ENCODE data around the gene MUC5B.

MUC5B gene

DNA sequence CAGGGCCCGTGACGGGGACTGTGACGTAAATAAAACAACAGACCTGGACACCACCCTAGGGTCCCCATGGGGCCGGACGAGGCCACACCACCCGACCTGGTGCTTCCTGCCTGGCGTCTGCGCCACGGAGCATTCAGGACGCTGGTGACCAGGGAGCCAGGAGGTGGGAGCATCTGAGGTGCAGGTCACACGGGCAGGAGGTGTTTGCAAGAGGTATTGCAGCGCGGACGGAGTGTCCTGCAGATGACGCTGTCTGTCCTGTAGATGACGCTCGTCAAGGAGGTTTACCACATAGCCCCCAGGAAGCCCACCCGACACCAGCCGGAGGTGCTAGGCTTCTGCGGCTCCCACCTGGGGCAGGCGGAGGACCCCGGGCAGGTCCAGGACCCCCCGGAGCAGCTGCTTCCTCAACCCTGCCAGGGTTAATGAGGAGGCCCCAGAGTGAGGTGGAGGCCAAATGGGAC is 986 bp upstream of the MUC5B start:
- DNase-seq (ENCODE audit: low read depth): no peak

DNA sequence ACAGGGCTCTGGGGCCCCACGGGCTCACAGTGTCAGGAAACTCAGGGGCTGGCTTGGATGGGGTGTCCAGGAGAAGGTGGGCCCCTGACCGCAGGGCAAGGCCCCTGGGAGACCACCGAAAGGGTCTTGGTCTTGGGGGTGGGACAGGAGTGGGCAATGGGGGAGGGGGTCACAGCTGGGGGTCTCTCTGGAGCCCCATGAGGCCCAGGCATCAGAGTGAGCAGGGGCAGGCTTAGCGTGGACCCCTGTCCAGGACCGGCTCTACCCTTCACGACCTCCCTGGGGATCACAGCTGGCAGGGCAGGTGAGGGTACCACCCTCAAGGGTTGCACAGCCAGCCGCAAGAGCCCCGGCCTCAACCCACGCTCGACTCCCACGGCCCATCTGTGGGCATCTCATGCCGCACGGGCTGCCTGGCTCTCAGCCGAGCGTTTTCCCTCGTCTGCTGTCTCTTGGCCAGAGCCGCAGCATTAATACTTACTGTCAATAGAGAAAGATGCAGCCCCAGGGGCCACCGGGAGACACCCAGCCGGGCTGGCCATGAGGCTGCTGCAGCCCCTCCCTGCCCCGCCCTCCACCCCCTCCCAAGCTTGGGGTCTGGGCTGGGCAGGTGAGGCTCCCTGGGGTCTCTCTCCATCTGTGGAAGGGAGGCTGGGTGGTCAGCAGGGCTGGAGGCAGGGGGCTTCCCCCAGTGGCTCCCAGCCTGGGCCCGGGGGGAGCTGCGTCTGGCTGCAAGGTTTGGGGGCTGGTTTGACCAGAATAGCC is 662 bp downstream of the MUC5B start:
- no peak for DNase-seq (ENCODE audit: low read depth)

DNA sequence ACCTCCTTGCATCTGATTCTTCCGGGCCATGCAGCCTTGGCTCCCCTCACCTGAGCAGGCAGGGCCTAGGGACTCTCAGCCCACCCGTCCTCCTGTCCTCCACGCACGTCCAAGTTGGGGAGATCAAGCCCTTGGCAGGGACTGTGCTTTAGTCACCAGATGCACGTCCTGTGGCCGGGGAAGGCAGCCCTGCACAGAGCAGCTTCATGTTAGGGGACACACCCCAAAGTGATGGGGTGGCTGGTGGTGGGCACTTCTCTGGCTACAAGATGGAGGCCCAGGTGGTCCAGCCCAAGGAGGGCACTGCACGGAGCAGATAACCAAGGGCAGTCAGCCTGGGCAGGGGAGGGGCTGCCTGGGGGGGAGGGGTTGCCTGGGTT is 1.2 kb downstream of the MUC5B start:
- DNase-seq (ENCODE audit: low read depth): no peak

DNA sequence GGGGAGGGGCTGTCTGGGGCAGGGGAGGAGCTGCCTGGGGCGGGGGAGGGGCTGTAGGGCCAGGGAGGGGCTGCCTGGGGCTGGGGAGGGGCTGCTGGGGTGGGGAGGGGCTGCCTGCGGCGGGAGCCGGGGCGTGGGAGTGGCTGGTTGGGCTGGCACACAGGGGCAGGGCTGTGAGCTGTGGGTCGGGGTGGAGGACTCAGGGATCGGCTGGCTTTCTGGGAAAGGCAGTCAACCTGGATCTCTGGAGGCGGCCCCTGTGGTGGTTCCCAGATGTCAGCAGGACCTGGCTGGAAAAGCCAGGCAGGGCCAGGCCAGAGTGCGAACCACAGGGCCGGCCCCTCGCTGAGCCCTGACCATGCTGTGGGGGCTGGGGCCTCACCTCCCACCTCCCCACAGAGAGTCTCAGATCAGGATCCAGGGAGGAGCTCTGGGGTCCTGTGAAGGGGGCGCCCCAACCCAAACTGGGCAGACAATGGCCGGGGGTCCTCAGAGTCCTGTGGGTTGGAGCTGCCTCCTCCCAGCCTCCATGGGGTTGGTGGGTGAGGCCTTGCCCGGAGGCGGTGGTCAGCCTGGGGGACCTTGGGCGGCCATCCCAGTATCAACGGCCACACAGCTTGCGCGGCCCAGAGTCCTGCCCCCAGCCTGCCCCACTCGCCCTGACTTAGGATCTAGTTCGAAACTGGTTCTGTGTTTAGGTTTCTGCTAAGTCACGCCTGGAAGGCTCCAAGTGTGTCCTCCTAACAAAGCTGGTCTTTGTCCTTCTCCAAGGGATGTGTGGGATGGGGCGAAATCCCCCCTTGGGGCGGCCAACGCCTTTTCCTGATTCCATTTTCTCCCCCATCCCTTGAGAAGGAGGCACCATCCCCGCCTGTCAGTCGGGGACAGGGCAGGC is 1.9 kb downstream of the MUC5B start:
- no peak for DNase-seq (ENCODE audit: low read depth)

DNA sequence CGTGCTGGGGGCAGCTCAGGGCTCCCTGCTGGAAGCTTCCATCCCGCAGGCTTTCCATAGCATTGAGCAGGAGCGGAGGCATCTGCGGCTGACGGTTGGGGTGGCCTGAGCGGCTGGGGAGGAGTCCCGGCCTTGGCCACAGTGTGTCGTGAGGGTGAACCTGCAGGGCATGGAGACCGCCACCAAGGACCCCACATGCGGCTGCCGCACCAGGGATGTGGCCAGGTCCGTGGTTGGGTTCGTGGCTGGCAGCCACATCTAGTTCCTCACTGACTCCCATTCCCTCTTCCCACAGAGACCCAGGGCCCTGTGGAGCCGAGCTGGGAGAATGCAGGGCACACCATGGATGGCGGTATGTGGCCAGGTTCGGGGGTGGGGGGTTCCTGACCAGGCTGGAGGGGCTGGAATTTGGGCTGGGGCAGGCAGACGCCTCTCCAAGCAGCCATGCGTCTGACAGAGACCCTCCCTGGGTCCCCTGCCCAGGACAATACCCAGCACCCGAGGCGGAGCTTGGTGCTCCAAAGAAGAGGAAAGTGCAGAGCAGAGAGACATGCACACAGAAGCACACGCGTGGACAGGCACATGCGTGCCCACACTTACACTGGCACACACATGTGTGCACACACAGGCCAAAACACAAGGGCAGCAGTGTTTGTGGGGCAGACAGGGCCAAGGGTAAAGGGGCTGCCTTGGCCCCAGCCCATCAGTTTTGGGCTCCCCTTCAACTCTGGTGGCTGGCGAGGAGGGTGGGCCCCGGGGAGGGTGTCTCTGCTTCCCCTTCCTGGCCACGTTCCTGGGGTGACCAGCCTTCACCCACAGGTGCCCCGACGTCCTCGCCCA is 2.7 kb downstream of the MUC5B start:
- DNase-seq (ENCODE audit: low read depth): no peak

DNA sequence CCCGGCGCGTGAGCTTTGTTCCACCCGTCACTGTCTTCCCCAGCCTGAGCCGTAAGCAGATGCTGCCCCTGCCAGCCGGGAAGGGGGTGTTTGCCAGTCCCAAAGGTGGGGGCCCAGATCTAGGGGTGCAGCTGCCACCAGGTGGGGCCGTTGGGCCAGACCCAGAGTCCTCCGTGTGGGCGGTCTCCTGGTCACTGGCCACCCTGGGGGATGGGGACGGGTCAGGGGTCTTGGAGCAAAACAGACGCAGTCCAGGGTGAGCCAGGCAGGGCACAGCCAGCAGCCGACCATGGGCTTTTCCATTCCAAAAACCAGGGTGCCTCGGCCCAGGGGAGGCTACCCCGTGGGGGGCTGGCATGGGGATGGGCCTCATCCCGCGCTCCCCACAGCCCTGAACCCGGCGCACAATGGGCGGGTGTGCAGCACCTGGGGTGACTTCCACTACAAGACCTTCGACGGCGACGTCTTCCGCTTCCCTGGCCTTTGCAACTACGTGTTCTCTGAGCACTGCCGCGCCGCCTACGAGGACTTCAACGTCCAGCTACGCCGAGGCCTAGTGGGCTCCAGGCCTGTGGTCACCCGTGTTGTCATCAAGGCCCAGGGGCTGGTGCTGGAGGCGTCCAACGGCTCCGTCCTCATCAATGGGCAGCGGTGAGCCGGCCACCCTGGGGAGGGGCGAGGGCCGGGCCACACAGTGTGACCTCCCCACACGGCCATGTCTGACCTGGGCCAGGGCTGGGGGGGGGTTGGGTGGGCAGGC is 3.5 kb downstream of the MUC5B start:
- DNase-seq (ENCODE audit: low read depth): no peak

DNA sequence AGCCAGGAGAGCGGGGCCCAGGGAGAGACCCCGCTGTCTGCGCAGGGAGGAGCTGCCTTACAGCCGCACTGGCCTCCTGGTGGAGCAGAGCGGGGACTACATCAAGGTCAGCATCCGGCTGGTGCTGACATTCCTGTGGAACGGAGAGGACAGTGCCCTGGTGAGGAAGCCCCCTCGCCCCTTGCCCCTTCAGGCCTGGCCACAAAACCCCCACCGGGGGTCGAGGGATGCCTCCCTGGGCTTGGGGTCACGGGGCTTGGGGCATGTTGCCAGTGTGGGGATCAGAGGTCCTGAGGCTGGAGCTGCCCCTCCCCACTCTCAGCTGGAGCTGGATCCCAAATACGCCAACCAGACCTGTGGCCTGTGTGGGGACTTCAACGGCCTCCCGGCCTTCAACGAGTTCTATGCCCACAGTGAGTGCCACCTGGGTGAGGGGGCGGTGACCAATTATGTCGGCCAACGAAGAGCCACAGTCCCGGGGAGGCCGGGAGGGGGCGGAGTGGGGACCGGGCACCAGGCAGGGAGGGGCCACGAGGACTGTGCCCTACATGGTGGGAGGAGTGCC is 4.2 kb downstream of the MUC5B start:
- DNase-seq (ENCODE audit: low read depth): no peak

DNA sequence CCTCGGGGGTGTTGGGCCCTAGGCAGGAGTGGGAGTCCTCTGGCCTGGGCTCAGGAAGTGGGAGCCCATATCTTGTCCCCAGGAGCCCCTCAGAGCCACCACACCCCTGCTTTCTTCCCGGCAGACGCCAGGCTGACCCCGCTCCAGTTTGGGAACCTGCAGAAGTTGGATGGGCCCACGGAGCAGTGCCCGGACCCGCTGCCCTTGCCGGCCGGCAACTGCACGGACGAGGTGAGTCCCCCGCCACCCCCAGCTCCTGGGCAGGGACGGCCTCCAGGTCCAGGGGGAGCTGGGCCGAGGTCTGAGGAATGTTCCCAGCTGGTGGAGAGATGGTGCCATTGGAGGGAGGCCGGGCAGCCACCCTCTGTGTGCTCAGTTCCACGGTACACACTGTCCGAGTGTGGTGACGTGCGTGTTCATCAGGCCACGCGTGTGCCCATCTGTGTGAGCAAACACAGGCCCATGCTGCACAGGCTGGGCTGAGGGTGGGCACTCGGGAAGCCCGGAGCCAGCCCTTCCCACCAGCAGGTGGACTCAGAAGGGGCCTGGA is 4.8 kb downstream of the MUC5B start:
- no peak for DNase-seq (ENCODE audit: low read depth)

DNA sequence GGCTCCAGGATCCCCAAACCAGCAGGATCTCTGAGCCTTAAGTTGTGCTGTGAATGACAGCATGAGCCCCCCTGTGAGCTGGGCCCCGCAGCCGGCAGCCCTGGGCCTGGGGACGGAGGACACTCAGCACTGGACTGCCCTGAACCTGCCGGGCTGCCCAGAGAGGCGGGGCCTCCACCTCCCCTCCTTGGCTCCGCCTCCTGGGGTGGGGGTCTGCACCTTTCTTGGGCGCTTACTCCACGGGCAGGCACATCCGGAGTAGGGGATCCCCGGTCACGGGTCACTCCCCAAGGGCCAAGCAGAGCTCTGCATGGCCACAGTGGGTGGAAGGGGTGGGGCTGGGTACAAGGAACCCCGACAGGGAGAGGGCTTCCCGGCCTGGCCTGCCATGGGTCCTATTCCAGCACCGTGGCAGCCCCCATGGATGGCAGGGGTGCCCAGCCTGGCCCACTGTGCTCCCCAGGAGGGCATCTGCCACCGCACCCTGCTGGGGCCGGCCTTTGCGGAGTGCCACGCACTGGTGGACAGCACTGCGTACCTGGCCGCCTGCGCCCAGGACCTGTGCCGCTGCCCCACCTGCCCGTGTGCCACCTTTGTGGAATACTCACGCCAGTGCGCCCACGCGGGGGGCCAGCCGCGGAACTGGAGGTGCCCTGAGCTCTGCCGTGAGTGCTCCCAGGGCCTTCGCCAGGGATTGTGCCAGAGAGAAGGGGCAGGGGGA is 5.4 kb downstream of the MUC5B start:
- DNase-seq (ENCODE audit: low read depth): no peak

DNA sequence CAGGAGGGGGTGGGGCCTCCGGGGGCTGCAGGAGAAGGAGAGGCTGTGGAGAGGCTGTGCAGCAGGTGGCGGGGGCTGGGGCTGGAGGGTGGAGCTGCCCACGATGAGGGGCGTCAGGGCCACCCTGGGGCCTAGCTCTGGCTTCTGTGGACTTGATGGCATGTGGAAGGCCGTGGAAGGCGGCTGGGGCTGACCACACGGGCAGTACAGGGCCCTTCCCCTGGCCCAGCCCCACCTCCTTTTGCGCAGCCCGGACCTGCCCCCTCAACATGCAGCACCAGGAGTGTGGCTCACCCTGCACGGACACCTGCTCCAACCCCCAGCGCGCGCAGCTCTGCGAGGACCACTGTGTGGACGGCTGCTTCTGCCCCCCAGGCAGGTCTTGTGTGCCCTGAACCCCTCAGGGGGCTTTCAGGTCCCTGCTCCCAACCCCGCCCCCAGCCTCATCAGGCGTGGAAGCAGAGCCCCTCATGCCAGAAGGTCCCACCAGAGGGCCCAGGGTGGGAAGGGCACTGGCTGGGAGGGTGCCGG is 6.1 kb downstream of the MUC5B start:
- no peak for DNase-seq (ENCODE audit: low read depth)

DNA sequence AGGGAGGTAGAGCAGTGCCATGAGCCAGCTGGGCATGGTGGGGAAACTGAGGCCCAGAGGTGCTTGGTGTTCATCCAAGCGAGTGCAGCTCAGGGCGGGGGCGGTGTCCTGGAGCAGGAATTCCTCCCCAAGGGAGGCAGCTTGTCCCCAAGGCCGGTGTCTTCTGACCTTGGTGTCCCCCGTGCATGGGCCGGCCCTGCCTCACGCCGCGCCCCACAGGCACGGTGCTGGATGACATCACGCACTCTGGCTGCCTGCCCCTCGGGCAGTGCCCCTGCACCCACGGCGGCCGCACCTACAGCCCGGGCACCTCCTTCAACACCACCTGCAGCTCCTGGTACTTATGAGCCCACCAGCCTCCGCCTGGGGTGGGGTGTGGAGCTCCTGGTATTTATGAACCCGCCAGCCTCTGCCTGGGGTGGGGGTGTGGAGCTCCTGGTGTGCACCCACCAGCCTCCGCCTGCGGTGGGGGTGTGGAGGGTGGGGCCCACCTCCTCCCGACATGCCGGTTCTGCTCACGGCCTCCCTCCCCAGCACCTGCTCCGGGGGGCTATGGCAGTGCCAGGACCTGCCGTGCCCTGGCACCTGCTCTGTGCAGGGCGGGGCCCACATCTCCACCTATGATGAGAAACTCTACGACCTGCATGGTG is 6.7 kb downstream of the MUC5B start:
- no peak for DNase-seq (ENCODE audit: low read depth)

DNA sequence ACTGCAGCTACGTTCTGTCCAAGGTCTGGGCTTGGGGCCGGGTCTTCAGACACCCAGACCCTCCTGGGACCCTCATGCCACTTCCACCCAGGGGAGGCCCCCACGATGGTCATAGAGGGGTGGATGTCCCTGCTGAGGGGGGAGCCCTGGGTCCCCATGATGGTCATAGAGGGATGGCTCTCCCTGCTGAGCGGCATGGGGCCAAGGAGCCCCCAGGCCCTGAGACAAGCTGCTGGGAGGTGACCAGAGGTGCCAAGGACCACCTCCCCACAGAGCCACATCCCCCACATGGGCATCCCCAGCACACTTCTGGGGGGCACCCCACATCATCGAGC is 7.2 kb downstream of the MUC5B start:
- no peak for DNase-seq (ENCODE audit: low read depth)

DNA sequence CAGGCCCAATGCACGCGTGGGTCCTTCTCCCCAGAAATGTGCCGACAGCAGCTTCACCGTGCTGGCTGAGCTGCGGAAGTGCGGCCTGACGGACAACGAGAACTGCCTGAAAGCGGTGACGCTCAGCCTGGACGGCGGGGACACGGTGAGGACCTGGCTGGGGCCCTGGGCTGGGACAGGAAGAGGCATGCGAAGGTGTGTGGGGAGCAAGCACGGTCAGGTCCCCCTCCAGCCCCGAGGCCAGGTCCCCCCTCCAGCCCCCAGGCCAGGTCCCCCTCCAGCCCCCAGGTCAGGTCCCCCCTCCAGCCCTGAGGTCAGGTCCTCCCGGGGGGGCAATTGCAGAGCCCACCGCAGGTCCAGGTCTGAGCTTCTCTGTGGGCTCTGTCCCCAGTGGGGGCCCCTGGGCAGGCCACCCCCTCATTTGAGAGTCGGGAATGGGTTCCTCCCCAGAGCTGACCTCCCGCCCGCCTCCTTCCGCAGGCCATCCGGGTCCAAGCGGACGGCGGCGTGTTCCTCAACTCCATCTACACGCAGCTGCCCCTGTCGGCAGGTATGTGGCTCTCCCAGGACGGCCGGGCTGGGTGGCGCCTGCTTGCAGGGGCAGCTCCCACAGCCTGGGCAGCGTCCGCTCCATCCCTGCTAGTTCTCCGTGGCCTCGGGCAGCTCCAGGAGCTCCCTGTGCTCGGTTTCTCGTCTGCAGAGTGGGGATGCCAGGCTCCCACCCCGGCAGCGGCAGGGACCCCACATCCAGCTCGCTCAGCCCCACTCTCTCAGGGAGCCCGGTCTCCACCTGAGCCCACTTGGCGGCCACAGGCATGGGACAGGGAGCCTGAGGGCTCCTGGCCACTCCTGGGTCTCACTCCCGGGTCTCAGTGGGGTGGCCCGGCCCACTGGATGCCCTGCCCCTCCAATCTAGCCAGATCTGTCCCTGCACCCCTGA is 7.9 kb downstream of the MUC5B start:
- DNase-seq (ENCODE audit: low read depth): no peak

DNA sequence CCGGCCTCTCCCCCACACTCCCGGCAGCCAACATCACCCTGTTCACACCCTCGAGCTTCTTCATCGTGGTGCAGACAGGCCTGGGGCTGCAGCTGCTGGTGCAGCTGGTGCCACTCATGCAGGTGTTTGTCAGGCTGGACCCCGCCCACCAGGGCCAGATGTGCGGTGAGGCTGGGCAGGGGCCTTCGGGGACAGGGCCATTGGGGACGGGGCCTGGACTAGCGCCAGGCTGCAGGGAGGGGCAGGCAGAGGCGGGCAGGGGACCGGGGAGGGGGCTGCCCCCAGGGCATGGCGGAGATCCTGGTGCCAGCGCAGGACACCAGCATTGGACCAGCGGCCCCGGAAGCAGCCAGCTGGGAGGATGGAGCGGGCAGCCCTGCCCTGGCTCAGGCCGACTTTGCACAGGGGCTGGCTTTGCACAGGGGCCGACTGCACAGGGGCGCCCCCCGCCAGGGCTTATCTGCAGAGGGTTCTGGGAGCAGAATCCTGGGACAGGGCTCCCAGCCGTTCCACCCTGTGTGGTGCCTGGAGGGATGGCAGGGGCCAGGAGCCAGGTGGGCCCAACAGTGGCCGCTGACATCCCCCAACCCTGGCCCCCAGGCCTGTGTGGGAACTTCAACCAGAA is 8.6 kb downstream of the MUC5B start:
- DNase-seq (ENCODE audit: low read depth): no peak

DNA sequence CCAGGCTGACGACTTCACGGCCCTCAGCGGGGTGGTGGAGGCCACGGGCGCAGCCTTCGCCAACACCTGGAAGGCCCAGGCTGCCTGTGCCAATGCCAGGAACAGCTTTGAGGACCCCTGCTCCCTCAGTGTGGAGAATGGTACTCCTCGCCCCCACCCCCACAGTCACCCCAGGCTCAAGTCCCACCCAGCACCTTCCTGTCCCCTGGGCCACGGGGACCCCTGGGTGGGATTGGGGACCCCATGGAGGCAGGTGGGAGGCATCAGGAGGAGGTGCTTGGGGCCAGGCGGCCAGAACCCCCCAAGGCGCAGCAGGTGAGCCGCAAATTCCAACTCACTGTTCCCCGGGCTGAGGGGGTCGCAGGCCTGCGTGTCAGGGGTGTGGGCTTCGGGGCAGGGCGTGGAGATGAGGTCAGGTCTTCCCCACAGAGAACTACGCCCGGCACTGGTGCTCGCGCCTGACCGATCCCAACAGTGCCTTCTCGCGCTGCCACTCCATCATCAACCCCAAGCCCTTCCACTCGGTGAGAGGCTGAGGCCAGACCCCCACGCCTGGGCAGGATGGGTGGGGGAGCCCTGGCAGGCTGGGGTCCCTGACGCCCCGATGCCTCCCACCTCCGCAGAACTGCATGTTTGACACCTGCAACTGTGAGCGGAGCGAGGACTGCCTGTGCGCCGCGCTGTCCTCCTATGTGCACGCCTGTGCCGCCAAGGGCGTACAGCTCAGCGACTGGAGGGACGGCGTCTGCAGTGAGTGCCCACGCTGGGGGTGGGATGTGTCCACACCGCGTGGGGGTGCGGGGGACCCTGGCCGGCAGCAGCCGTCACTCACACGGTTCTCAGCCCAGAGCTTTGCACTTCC is 9.4 kb downstream of the MUC5B start:
- DNase-seq (ENCODE audit: low read depth): no peak

DNA sequence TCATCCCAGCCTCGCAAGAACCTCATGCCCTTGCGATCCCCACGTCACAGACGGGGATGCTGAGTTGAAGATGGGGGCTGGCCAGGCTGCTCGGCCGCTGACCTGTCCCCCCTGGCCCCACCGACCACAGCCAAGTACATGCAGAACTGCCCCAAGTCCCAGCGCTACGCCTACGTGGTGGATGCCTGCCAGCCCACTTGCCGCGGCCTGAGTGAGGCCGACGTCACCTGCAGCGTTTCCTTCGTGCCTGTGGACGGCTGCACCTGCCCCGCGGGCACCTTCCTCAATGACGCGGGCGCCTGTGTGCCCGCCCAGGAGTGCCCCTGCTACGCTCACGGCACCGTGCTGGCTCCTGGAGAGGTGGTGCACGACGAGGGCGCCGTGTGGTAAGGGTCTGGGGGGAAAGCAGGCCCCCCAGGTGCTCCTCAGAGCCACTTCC is 10.0 kb downstream of the MUC5B start:
- no peak for DNase-seq (ENCODE audit: low read depth)

Data from stimulated activated CD8-positive, alpha-beta memory T cell treated with anti-CD3 and anti-CD28 coated beads, Interleukin-15, amount 100 ng/mL, for 24 hours (primary cell).